Measurements from ENCODE around the gene LSM7.

DNA sequence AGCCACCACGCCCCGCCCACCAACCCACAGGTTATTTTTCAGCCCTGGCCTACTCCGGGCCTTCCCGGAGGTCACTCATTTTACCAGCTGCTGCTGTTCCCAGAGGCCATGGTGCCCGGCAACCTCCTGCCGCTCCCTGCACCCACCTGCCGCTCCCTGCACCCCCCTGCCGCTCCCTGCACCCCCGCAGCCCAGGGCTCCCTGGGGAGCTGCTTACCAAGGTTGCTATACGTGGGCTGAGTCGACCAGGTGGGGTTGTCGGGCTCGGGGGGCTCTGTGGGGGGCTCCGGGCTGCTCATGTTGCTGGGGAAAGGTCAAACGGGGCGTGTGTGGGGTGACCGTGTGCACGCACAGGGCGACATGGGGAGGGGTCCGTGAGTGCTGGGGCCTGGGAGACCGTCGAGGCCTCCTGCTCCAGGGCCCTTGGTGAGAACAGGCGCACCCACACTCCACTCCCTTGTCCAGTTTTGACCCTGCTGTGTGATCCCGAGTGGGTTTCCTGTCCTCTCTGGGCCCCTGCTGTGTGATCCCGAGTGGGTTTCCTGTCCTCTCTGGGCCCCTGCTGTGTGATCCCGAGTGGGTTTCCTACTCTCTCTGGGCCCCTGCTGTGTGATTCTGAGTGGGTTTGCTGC, 47.6 kb downstream of the LSM7 start:
- TF ChIP-seq SUZ12 (IDR thresholded peaks at IDR 0.05; ENCODE audit: extremely low read depth, insufficient read depth, insufficient read length) (no peak), ZNF274 (IDR thresholded peaks at IDR 0.05; ENCODE audit: low read depth, low read length) (no peak), YY1 (IDR thresholded peaks at IDR 0.05; ENCODE audit: insufficient read depth, insufficient read length) (no peak)

Measured in NT2/D1 (cell line).